ENCODE measurements around the gene ANKLE1. TPM values are rescaled to one million over a fixed set of nuclear protein-coding genes. Genes with fewer than 3 reads are reported as not detected.
A peak's percentile ranks its signal among the peaks of the same experiment; 100 is the strongest.
"Not testable (repeated sequence)": the region's sequence is repeated elsewhere in the genome, so short reads cannot be mapped to it uniquely, and the experiment has no call there.

The ANKLE1 gene
- total RNA-seq, 1 donor from 2014 or later, result 9.3 TPM

- TF ChIP-seq CTCF (IDR thresholded peaks at IDR 0.05; ENCODE audit: partially characterized antibody, unreplicated experiment), result no peak
- Mint-ChIP-seq H3K9me3 (ENCODE audit: unreplicated experiment) (peaks cover 6% of the 10 kb centered on the region), H3K36me3 (ENCODE audit: unreplicated experiment) (no peaks in the 10 kb centered on the region), H3K27ac (ENCODE audit: unreplicated experiment) (no peak overlapping the region), H3K4me1 (ENCODE audit: low read depth, unreplicated experiment) (peaks cover 4% of the 10 kb centered on the region), H3K4me3 (ENCODE audit: unreplicated experiment) (no peak overlapping the region), H3K27me3 (ENCODE audit: unreplicated experiment) (peaks cover 11% of the 10 kb centered on the region)
- no peak for DNase-seq
These were observed 15.7 kb upstream of the ANKLE1 start for GRCh38 chr19:17266026-17266425.

GRCh38 chr19:17266589-17266974, 15.1 kb upstream of the ANKLE1 start:
- Mint-ChIP-seq H3K27ac (ENCODE audit: unreplicated experiment) (peak overlapping the region; percentile 28), H3K4me1 (ENCODE audit: low read depth, unreplicated experiment) (peaks cover 4% of the 10 kb centered on the region), H3K36me3 (ENCODE audit: unreplicated experiment) (no peaks in the 10 kb centered on the region), H3K27me3 (ENCODE audit: unreplicated experiment) (peaks cover 11% of the 10 kb centered on the region), H3K9me3 (ENCODE audit: unreplicated experiment) (peaks cover 6% of the 10 kb centered on the region), H3K4me3 (ENCODE audit: unreplicated experiment) (peak overlapping the region; percentile 93)
- no peak for TF ChIP-seq CTCF (IDR thresholded peaks at IDR 0.05; ENCODE audit: partially characterized antibody, unreplicated experiment)
- DNase-seq, result no peak

- Mint-ChIP-seq H3K4me1 (ENCODE audit: low read depth, unreplicated experiment) (peaks cover 4% of the 10 kb centered on the region), H3K9me3 (ENCODE audit: unreplicated experiment) (peaks cover 6% of the 10 kb centered on the region), H3K4me3 (ENCODE audit: unreplicated experiment) (peak within 1 kb of the TSS; percentile 93), H3K36me3 (ENCODE audit: unreplicated experiment) (no peaks in the 10 kb centered on the region), H3K27ac (ENCODE audit: unreplicated experiment) (peak within 1 kb of the TSS; percentile 28), H3K27me3 (ENCODE audit: unreplicated experiment) (peaks cover 11% of the 10 kb centered on the region)
- no peak for TF ChIP-seq CTCF (IDR thresholded peaks at IDR 0.05; ENCODE audit: partially characterized antibody, unreplicated experiment)
- DNase-seq, result peak; percentile 91
These were observed 14.5 kb upstream of the ANKLE1 start, which contains the start of gene BABAM1 for GRCh38 chr19:17266975-17267788. Gene BABAM1, plus strand, starts transcription at chr19:17267443. Its CDS starts 1,364 bp downstream, at chr19:17268807.

- no peak overlapping the region for H3K4me3 Mint-ChIP-seq (ENCODE audit: unreplicated experiment)
- peaks cover 6% of the 10 kb centered on the region for H3K9me3 Mint-ChIP-seq (ENCODE audit: unreplicated experiment)
These were observed 12.9 kb upstream of the ANKLE1 start for GRCh38 chr19:17268754-17269153.

GRCh38 chr19:17274892-17275291, 6.8 kb upstream of the ANKLE1 start:
- H3K27ac Mint-ChIP-seq (ENCODE audit: unreplicated experiment), result not testable (repeated sequence)

More at GRCh38 chr19:17268754-17269153, 12.9 kb upstream of the ANKLE1 start:
- Mint-ChIP-seq H3K27me3 (ENCODE audit: unreplicated experiment) (peaks cover 9% of the 10 kb centered on the region), H3K36me3 (ENCODE audit: unreplicated experiment) (no peaks in the 10 kb centered on the region), H3K4me1 (ENCODE audit: low read depth, unreplicated experiment) (peaks cover 4% of the 10 kb centered on the region), H3K27ac (ENCODE audit: unreplicated experiment) (no peak overlapping the region)
- DNase-seq, result no peak
- no peak for TF ChIP-seq CTCF (IDR thresholded peaks at IDR 0.05; ENCODE audit: partially characterized antibody, unreplicated experiment)

More at GRCh38 chr19:17274892-17275291, 6.8 kb upstream of the ANKLE1 start:
- not testable (repeated sequence) for H3K27me3 Mint-ChIP-seq (ENCODE audit: unreplicated experiment); H3K4me3 Mint-ChIP-seq (ENCODE audit: unreplicated experiment); DNase-seq; H3K4me1 Mint-ChIP-seq (ENCODE audit: low read depth, unreplicated experiment); H3K36me3 Mint-ChIP-seq (ENCODE audit: unreplicated experiment); H3K9me3 Mint-ChIP-seq (ENCODE audit: unreplicated experiment)
